ENCODE data around the gene HIP1R.

The HIP1R gene

GRCh38 chr12:122835750-122836026 is 431 bp downstream of the HIP1R start:
- no peak for DNase-seq

GRCh38 chr12:122836027-122836921 is 1.0 kb downstream of the HIP1R start:
- peak; percentile 47 for DNase-seq

- no peak for DNase-seq
Observed at GRCh38 chr12:122837306-122838265, 2.3 kb downstream of the HIP1R start.

GRCh38 chr12:122838841-122839240 is 3.6 kb downstream of the HIP1R start:
- no peak for DNase-seq

GRCh38 chr12:122839907-122840554 is 4.8 kb downstream of the HIP1R start:
- no peak for DNase-seq

GRCh38 chr12:122840580-122841513 is 5.6 kb downstream of the HIP1R start:
- no peak for DNase-seq

DNA sequence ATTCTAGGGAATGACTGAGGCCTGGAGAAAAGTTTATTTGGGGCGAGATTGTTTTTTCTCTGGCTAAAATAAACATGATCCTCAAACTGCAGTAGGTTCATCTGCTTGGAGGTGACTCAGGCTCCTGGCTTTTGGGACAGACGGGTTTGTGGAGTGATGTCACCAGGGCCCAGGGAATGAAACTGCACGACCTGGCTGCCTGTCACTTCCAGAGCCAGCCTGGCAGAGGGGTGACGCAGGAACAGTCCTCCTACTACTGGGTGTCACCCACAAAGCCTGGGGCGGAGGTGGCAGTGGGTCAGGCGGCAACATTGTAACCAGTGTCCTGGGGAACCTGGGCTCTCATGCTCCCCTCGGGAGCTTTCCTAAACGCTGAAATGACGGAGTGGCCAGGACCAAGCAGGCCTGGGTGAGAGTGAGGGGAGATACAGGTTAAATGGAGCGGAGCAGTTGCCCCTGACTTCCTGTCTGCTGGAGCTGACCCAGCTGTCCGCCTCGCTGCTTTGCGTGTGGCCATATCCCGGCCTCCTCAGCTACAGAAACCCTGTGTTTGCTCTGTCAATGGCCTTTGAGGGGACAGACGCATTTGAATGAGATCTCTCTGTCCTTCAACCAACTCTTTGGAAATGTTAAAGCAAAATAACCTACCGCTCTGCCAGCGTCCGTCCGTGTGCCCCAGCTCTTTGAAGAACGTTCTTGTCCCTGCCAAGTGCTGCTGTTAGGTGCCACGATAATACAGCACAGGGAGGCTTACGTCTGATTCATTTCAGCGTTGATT is 6.5 kb downstream of the HIP1R start:
- no peak for DNase-seq

GRCh38 chr12:122842505-122843405 is 7.5 kb downstream of the HIP1R start:
- DNase-seq: no peak

- DNase-seq: no peak
Observed at GRCh38 chr12:122843455-122843854, 8.2 kb downstream of the HIP1R start.

DNA sequence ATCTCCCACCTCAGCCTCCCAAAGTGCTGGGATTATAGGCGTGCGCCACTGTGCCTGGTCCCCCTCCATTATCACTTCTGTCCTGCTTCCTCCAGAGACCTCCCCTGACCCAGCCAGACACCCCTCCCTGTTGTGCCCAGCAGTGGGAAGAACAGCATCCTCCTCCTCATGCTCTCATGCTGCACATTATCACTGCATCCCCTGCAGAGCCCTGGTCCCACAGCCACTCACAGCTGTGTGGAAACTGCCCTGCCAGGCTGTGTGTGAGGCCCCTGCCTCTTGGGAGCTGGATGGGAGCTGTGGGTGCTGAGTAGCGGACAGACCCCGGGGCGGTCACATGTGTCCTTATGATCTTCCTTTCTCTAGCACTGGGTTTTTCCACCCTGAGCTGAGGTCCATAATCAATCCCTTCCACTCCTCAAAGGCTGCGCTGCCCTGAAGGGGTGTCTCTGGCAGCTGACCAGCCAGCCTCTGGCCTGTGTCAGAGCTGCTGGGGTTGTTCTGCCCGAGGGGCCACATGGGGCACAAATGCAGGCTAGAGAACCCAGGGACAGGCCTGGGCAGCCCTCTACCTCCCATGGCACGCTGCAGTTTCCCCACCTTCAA is 9.2 kb downstream of the HIP1R start:
- DNase-seq: no peak

- no peak for DNase-seq
Observed at GRCh38 chr12:122845041-122845864, 10.0 kb downstream of the HIP1R start.

GRCh38 chr12:122845865-122846621 is 10.8 kb downstream of the HIP1R start:
- no peak for DNase-seq

DNA sequence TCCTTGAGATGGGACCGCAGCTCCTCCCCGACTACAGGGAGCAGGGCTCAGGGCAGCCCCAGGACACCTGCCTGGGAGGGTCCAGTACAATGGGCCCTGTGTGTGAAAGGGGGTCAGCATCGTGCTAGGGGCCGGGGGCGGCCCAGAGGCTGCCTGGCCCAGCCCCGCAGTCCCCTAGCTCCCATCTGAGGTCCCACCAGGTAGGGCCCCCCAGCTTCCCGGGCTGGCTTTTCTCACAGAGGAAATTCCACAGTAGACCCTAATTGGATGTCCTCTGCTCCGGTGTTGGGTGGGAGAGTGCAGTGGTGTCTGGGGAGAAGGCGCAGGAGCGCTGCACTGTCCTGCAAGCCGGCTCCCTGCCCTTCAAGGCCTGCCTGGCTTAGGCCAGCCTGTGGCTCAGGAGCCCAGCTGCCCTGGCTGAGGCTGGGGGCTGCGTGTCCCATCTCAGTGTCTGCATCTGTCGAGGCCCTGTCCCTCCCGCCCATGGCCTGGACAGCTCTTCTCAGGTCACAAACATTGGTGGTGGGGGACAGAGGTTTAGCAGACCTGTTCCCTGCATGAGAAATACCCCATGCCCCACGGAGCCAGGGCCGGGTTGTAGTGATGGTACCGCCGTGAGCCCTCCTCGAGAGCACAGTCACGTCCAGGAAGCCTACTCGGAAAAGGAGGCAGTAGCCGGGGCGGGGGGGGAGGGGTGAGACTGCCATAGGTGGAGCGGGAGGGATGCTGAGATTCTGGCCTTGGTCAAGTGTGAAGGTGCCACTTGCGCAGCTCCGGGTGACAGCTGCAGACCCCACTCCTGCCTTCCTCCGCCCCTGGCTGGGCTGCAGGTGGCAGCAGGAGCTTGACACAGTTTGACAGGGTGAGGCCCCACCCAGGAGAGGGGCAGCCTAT is 11.6 kb downstream of the HIP1R start:
- DNase-seq: no peak

- DNase-seq: no peak
Observed at GRCh38 chr12:122847516-122847836, 12.2 kb downstream of the HIP1R start.

DNA sequence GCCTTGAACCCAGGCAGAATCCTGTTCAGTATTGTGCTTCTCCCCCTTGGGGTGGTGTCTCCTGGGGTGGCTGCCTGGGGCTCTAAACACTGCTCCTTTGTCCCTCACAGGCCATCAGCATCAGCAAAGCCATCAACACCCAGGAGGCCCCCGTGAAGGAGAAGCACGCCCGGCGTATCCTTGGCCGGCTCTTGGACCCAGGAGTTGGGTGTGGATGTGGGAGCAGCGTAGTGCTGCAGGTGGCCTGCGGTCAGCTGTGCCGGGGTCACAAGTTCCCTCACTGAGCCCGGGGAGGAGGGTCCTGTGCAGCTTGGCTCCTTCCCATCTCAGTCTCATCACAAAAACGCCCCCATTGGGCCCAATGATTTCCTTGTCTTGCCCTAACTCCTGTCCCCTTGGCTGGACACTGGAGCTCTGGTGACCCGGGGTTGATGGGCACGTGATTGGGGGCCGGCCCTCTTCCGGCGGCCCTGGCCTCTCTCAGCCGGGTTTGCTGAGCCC is 12.7 kb downstream of the HIP1R start:
- DNase-seq: no peak

GRCh38 chr12:122848471-122849351 is 13.5 kb downstream of the HIP1R start:
- DNase-seq: no peak
